ENCODE data around the gene GSK3B. TPM values are rescaled to one million over a fixed set of nuclear protein-coding genes. Genes with fewer than 3 reads are reported as not detected.

Gene GSK3B
- total and polyA plus RNA-seq, 3 donors from 2014 or later = 64.9 to 73.1 (median 65.1) TPM

DNA sequence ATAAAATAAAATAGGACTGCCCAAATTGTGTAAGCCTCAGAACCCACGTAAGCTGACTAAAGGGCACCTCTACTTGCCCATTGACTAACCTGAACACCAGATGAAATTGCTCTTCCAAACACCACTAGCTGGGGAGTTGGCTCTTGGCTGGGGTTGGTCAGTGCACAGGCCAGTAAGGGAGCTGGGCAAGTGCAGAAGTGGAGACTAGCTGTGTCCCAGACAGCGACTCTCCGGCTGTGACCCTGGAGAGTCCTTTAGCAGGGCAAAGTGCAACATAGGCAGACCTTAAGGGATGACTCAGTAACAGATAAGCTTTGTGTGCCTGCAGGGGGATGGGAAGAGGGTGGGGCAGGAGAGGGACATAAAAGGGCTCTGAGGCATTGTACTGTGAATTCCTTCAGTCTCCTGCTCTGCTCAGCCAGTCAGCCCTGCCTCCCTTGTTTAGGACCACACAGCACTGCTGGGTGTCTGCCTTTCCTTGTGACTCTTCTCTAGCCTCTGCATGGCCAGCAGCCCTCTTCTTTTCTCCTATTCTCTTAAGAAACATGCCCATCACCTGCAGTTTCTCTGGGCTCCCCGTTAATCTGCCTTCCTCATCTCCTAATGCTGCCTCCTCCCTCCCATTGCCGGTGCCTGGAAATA lies 299.2 kb downstream of the GSK3B start:
- no peak for DNase-seq
- WGBS, 2 donors = 60 to 70% methylated on average over 3 to 5 of the region's 5 CpGs
- intact Hi-C loops (cut with DNase I; ENCODE audit: low total_unique reads) = no loop called here
- TF ChIP-seq POLR2A (IDR thresholded peaks at IDR 0.05) = no peak
- TF ChIP-seq, protein P1, sequence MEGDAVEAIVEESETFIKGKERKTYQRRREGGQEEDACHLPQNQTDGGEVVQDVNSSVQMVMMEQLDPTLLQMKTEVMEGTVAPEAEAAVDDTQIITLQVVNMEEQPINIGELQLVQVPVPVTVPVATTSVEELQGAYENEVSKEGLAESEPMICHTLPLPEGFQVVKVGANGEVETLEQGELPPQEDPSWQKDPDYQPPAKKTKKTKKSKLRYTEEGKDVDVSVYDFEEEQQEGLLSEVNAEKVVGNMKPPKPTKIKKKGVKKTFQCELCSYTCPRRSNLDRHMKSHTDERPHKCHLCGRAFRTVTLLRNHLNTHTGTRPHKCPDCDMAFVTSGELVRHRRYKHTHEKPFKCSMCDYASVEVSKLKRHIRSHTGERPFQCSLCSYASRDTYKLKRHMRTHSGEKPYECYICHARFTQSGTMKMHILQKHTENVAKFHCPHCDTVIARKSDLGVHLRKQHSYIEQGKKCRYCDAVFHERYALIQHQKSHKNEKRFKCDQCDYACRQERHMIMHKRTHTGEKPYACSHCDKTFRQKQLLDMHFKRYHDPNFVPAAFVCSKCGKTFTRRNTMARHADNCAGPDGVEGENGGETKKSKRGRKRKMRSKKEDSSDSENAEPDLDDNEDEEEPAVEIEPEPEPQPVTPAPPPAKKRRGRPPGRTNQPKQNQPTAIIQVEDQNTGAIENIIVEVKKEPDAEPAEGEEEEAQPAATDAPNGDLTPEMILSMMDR (IDR thresholded peaks at IDR 0.05) = no peak
- H3K27ac ChIP-seq = no peak overlapping the region
- no peaks in the 10 kb centered on the region for H3K4me1 ChIP-seq
- no peaks in the 10 kb centered on the region for H3K27me3 ChIP-seq
- no peaks in the 10 kb centered on the region for H3K9me3 ChIP-seq
- H3K36me3 ChIP-seq (ENCODE audit: low read depth, missing control alignments) = no peaks in the 10 kb centered on the region
- no peak overlapping the region for H3K4me3 ChIP-seq

DNA sequence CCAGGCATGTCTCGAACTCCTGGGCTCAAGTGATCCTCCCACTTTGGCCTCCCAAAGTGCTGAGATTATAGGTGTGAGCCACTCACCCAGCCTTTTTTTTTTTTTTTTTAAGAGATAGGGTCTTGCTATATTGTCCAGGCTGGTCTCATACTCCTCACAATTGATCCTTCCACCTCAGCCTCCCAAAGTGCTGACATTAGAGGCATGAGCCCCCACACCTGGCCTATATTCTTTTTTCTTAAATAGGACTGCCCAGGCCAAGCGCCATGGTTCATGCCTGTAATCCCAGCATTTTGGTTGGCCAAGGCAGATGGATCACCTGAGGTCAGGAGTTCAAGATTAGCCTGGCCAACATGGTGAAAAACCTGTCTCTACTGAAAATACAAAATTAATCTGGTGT lies 299.8 kb downstream of the GSK3B start:
- Histone ChIP-seq H3K27me3 (no peaks in the 10 kb centered on the region), H3K9me3 (no peaks in the 10 kb centered on the region), H3K4me3 (no peak overlapping the region), H3K4me1 (no peaks in the 10 kb centered on the region), H3K36me3 (ENCODE audit: low read depth, missing control alignments) (no peaks in the 10 kb centered on the region), H3K27ac (no peak overlapping the region)
- no peak for DNase-seq
- intact Hi-C loops (cut with DNase I; ENCODE audit: low total_unique reads) = no loop called here
- TF ChIP-seq, protein P1 (IDR thresholded peaks at IDR 0.05) = no peak
- no peak for TF ChIP-seq POLR2A (IDR thresholded peaks at IDR 0.05)
- WGBS, 2 donors = 95 to 98% methylated on average over 2 of the region's 2 CpGs

- no peaks in the 10 kb centered on the region for H3K27me3 ChIP-seq
- WGBS, 2 donors = 84 to 93% methylated on average over 7 to 8 of the region's 8 CpGs
- H3K4me1 ChIP-seq = no peaks in the 10 kb centered on the region
- TF ChIP-seq, protein P1 (IDR thresholded peaks at IDR 0.05) = no peak
- no peak for TF ChIP-seq POLR2A (IDR thresholded peaks at IDR 0.05)
- no peak overlapping the region for H3K4me3 ChIP-seq
- intact Hi-C loops (cut with DNase I; ENCODE audit: low total_unique reads) = no loop called here
- no peak overlapping the region for H3K27ac ChIP-seq
- H3K36me3 ChIP-seq (ENCODE audit: low read depth, missing control alignments) = no peaks in the 10 kb centered on the region
- H3K9me3 ChIP-seq = no peaks in the 10 kb centered on the region
- no peak for DNase-seq
Measured at GRCh38 chr3:119792270-119792669, 302.0 kb downstream of the GSK3B start.

GRCh38 chr3:119790369-119790768 lies 303.9 kb downstream of the GSK3B start:
- no peaks in the 10 kb centered on the region for H3K36me3 ChIP-seq (ENCODE audit: low read depth, missing control alignments)
- intact Hi-C loops (cut with DNase I; ENCODE audit: low total_unique reads) = no loop called here
- TF ChIP-seq POLR2A (IDR thresholded peaks at IDR 0.05) = no peak
- TF ChIP-seq, protein P1 (IDR thresholded peaks at IDR 0.05) = no peak
- 88 to 93% methylated on average over 3 of the region's 3 CpGs for WGBS, 2 donors
- no peaks in the 10 kb centered on the region for H3K27me3 ChIP-seq
- H3K4me3 ChIP-seq = no peak overlapping the region
- DNase-seq = no peak
- H3K4me1 ChIP-seq = no peaks in the 10 kb centered on the region
- no peaks in the 10 kb centered on the region for H3K9me3 ChIP-seq
- no peak overlapping the region for H3K27ac ChIP-seq

DNA sequence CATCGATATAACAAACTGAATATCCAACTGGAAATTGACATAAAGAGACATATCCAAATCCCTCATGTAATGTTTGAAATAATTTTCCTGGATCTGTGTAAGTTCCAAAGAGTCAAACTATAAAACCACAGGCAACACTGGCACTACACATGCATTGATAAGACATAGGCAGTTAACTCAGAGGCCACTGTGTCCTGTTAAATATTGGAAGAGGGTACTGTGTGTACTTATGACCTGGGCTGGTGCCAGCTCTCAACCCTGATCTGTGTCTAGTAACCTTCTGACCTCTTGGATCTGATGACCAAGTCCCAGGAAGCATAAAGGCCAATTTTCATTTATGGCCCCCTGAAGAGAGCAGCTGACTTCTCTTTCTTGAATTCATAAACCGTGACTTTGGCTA lies 307.8 kb downstream of the GSK3B start:
- TF ChIP-seq, protein P1 (IDR thresholded peaks at IDR 0.05) = no peak
- TF ChIP-seq POLR2A (IDR thresholded peaks at IDR 0.05) = no peak
- no peaks in the 10 kb centered on the region for H3K9me3 ChIP-seq
- WGBS, 2 donors = 78 to 100% methylated on average over 2 of the region's 2 CpGs
- no peaks in the 10 kb centered on the region for H3K4me1 ChIP-seq
- no peak overlapping the region for H3K4me3 ChIP-seq
- intact Hi-C loops (cut with DNase I; ENCODE audit: low total_unique reads) = no loop called here
- DNase-seq = no peak
- H3K27ac ChIP-seq = no peak overlapping the region
- no peaks in the 10 kb centered on the region for H3K36me3 ChIP-seq (ENCODE audit: low read depth, missing control alignments)
- H3K27me3 ChIP-seq = no peaks in the 10 kb centered on the region
